ENCODE data around the gene PLA2G7. TPM values are rescaled to one million over a fixed set of nuclear protein-coding genes. Genes with fewer than 3 reads are reported as not detected.
"Not testable (repeated sequence)": the region's sequence is repeated elsewhere in the genome, so short reads cannot be mapped to it uniquely, and the experiment has no call there.

PLA2G7 gene
- total RNA-seq (not detected), polyA plus RNA-seq (not detected)

DNA sequence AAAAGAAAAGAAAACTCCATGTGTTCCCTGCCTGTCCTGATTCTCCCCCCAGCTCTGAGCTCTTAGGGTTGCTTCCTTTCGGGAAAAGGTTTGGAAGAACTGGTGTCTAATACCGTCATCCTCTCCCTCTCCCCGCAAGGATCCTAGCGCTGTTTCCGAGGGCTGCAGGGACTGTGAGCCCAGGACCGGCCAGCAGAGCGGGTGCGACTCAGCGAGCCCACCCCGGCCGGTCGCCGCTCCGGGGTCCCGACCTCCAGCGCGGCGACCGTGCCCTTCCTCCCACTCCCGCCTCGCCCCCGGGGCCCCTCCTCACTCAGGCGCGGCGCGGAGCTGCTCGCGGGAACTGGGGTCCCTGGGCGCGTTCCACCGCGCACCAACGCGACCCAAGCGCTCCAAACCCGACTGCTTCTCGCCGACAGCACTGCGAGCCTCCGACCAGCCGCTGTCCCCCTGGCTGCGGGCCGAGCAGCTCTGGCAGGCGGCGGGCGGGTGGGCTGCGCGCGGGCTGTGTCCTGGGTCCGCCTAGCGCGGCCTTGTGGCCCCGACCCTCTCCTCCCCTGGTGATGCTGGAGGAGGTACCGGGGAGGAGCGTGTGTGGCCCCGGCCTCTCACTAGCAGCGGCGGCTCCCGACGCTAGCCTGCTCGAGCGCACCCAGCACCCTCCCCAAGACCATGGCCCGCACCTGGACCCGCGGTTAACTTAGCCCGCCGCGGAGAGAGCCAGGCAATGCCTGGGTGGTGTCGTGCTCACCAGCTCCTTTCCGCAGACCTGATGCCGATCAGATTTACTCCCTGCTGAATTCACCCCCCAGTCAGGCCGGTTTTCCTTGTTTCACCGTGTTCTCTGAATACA, at the start of gene PLA2G7:
Gene PLA2G7 (minus strand): TSS at position 509 of the 853 bp plus-strand sequence. CDS start 12,484 bp downstream, outside the sequence.
- H3K9me3 ChIP-seq (ENCODE audit: control insufficient read depth in 2 of 2, low read length in 2 of 2) = no peaks in the 10 kb centered on the region
- ATAC-seq (ENCODE audit: low read depth in 2 of 2) = peak in 1 of 2 donors; percentile 22
- H3K36me3 ChIP-seq (ENCODE audit: control insufficient read depth, insufficient read depth, low read length) = no peaks in the 10 kb centered on the region
- H3K4me3 ChIP-seq (ENCODE audit: low read depth, low read length) = no peak within 1 kb of the TSS
- H3K36me3 Mint-ChIP-seq = no peaks in the 10 kb centered on the region
- peaks cover 43% of the 10 kb centered on the region for H3K27me3 Mint-ChIP-seq
- H3K4me3 Mint-ChIP-seq = no peak within 1 kb of the TSS
- H3K4me1 ChIP-seq (ENCODE audit: control insufficient read depth, insufficient read depth, low read length, poor library complexity, severe bottlenecking) = no peaks in the 10 kb centered on the region
- peaks cover 0 to 7% (median 0%) of the 10 kb centered on the region in 7 donors for H3K9me3 Mint-ChIP-seq
- no peak within 1 kb of the TSS for H3K27ac Mint-ChIP-seq
- H3K4me1 Mint-ChIP-seq = peaks cover 0 to 3% (median 0%) of the 10 kb centered on the region in 4 donors
- peaks cover 15% of the 10 kb centered on the region for H3K27me3 ChIP-seq (ENCODE audit: control insufficient read depth, insufficient read depth, low read length)
- DNase-seq = peak in 1 of 3 donors; percentile 0
- no peak within 1 kb of the TSS for H3K27ac ChIP-seq (ENCODE audit: insufficient read depth, low read length, poor library complexity, severe bottlenecking)

DNA sequence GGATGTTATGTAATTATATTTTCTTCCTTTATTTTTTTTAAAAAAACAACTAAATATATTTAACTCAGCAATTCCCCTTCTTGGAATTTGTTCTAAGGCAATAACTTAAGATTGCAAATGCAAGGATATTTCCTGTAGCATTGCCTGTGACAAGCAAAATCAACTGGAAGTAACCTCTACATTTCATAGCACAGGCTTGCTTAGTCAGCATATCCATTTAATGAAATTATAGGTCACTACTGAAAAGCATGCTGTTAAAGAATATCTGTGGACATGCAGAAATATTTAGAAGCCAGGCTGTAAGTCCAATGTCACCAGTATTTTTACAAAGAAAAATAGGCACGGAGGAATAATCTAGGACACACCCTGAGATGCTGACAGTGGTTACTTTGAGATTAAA, 49.4 kb upstream of the PLA2G7 start:
- Histone ChIP-seq H3K36me3 (ENCODE audit: control insufficient read depth, insufficient read depth, low read length) (no peaks in the 10 kb centered on the region), H3K9me3 (ENCODE audit: control insufficient read depth in 2 of 2, low read length in 2 of 2) (no peaks in the 10 kb centered on the region), H3K27me3 (ENCODE audit: control insufficient read depth, insufficient read depth, low read length) (no peaks in the 10 kb centered on the region), H3K27ac (ENCODE audit: insufficient read depth, low read length, poor library complexity, severe bottlenecking) (no peak overlapping the region), H3K4me3 (ENCODE audit: low read depth, low read length) (no peak overlapping the region), H3K4me1 (ENCODE audit: control insufficient read depth, insufficient read depth, low read length, poor library complexity, severe bottlenecking) (no peaks in the 10 kb centered on the region)
- ATAC-seq (ENCODE audit: low read depth in 2 of 2) (no peak), DNase-seq (no peak)
- Mint-ChIP-seq H3K4me3 (no peak overlapping the region), H3K36me3 (no peaks in the 10 kb centered on the region), H3K27ac (no peak overlapping the region), H3K4me1 (no peaks in the 10 kb centered on the region), H3K27me3 (no peaks in the 10 kb centered on the region), H3K9me3 (no peaks in the 10 kb centered on the region)

DNA sequence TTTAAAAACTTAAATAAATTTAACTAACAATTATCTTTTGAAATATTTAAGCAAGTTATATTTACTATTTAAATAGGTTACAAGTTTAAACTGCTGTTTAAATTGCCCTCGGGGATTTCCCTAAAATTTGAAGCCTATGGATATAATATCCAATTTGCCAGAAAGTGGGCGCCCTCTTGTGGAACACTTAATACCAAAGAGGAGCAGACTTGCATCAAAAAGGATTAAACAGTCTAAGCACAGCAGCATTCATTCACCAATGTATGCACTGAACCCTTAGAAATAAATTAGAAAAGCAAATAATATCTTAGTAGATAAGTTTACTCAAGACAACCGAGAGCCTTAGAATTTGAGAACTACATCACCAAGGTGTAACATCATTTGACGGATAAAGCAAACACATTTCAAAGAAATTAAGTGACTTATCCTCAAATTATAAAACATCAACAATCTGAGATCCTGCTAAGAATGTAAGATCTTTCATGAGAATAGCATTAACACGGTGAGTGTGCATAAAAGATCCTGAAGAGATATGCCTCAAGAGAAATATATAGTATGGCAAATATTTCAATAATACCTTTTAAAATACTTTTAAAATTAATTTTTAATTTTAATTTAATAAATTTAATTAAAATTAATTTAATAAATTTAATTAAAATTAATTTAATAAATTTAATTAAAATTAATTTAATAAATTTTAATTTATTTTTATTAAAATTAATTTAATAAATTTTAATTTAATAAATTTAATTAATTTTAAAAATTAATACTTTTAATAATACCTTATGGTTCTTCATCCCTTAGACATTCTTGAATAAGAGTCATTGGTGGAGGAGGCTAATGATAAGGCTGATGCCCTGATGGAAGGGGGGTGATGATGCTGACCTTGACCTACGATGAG, 46.6 kb upstream of the PLA2G7 start:
- Mint-ChIP-seq H3K4me3 (no peak overlapping the region), H3K4me1 (no peaks in the 10 kb centered on the region), H3K27ac (no peak overlapping the region), H3K9me3 (no peaks in the 10 kb centered on the region), H3K27me3 (no peaks in the 10 kb centered on the region), H3K36me3 (no peaks in the 10 kb centered on the region)
- peak in 1 of 3 donors; percentile 43 for DNase-seq
- H3K4me3 ChIP-seq (ENCODE audit: low read depth, low read length) = no peak overlapping the region
- no peaks in the 10 kb centered on the region for H3K27me3 ChIP-seq (ENCODE audit: control insufficient read depth, insufficient read depth, low read length)
- ATAC-seq (ENCODE audit: low read depth in 2 of 2) = no peak
- H3K4me1 ChIP-seq (ENCODE audit: control insufficient read depth, insufficient read depth, low read length, poor library complexity, severe bottlenecking) = no peaks in the 10 kb centered on the region
- no peaks in the 10 kb centered on the region for H3K9me3 ChIP-seq (ENCODE audit: control insufficient read depth in 2 of 2, low read length in 2 of 2)
- H3K36me3 ChIP-seq (ENCODE audit: control insufficient read depth, insufficient read depth, low read length) = no peaks in the 10 kb centered on the region
- no peak overlapping the region for H3K27ac ChIP-seq (ENCODE audit: insufficient read depth, low read length, poor library complexity, severe bottlenecking)

GRCh38 chr6:46777476-46778346, 42.5 kb upstream of the PLA2G7 start:
- no peaks in the 10 kb centered on the region for H3K27me3 ChIP-seq (ENCODE audit: control insufficient read depth, insufficient read depth, low read length)
- no peaks in the 10 kb centered on the region for H3K27me3 Mint-ChIP-seq
- H3K4me3 Mint-ChIP-seq = no peak overlapping the region
- no peaks in the 10 kb centered on the region for H3K4me1 ChIP-seq (ENCODE audit: control insufficient read depth, insufficient read depth, low read length, poor library complexity, severe bottlenecking)
- no peak overlapping the region for H3K27ac ChIP-seq (ENCODE audit: insufficient read depth, low read length, poor library complexity, severe bottlenecking)
- no peak for DNase-seq
- H3K36me3 ChIP-seq (ENCODE audit: control insufficient read depth, insufficient read depth, low read length) = no peaks in the 10 kb centered on the region
- no peak for ATAC-seq (ENCODE audit: low read depth in 2 of 2)
- no peak overlapping the region for H3K27ac Mint-ChIP-seq
- H3K9me3 Mint-ChIP-seq = no peaks in the 10 kb centered on the region
- no peak overlapping the region for H3K4me3 ChIP-seq (ENCODE audit: low read depth, low read length)
- H3K4me1 Mint-ChIP-seq = no peaks in the 10 kb centered on the region
- no peaks in the 10 kb centered on the region for H3K36me3 Mint-ChIP-seq
- H3K9me3 ChIP-seq (ENCODE audit: control insufficient read depth in 2 of 2, low read length in 2 of 2) = no peaks in the 10 kb centered on the region

- Mint-ChIP-seq H3K4me3 (no peak overlapping the region), H3K27ac (no peak overlapping the region), H3K27me3 (no peaks in the 10 kb centered on the region), H3K4me1 (peaks cover 0 to under 1% (median 0%) of the 10 kb centered on the region in 4 donors), H3K36me3 (no peaks in the 10 kb centered on the region), H3K9me3 (peaks cover 0 to 2% (median 0%) of the 10 kb centered on the region in 7 donors)
- Histone ChIP-seq H3K4me3 (ENCODE audit: low read depth, low read length) (no peak overlapping the region), H3K27me3 (ENCODE audit: control insufficient read depth, insufficient read depth, low read length) (no peaks in the 10 kb centered on the region), H3K9me3 (ENCODE audit: control insufficient read depth in 2 of 2, low read length in 2 of 2) (no peaks in the 10 kb centered on the region), H3K36me3 (ENCODE audit: control insufficient read depth, insufficient read depth, low read length) (no peaks in the 10 kb centered on the region), H3K27ac (ENCODE audit: insufficient read depth, low read length, poor library complexity, severe bottlenecking) (no peak overlapping the region), H3K4me1 (ENCODE audit: control insufficient read depth, insufficient read depth, low read length, poor library complexity, severe bottlenecking) (no peaks in the 10 kb centered on the region)
- ATAC-seq (ENCODE audit: low read depth in 2 of 2) (no peak), DNase-seq (no peak)
Observed at GRCh38 chr6:46776070-46776712, 41.0 kb upstream of the PLA2G7 start.

GRCh38 chr6:46774736-46775135, 39.6 kb upstream of the PLA2G7 start:
- not testable (repeated sequence) for H3K27me3 ChIP-seq (ENCODE audit: control insufficient read depth, insufficient read depth, low read length); H3K9me3 ChIP-seq (ENCODE audit: control insufficient read depth in 2 of 2, low read length in 2 of 2); ATAC-seq (ENCODE audit: low read depth in 2 of 2); H3K4me3 ChIP-seq (ENCODE audit: low read depth, low read length); H3K36me3 Mint-ChIP-seq; H3K27me3 Mint-ChIP-seq; H3K27ac Mint-ChIP-seq; H3K4me3 Mint-ChIP-seq; H3K4me1 ChIP-seq (ENCODE audit: control insufficient read depth, insufficient read depth, low read length, poor library complexity, severe bottlenecking); H3K27ac ChIP-seq (ENCODE audit: insufficient read depth, low read length, poor library complexity, severe bottlenecking); H3K36me3 ChIP-seq (ENCODE audit: control insufficient read depth, insufficient read depth, low read length); H3K4me1 Mint-ChIP-seq; DNase-seq; H3K9me3 Mint-ChIP-seq
